ACHN (cell line): Measurements from ENCODE around the gene CCDC68.
"Not testable (repeated sequence)": the region's sequence is repeated elsewhere in the genome, so short reads cannot be mapped to it uniquely, and the experiment has no call there.

Experiments
- DNase-seq: peaks from one replicate; pipeline ENCODE4 v3.0.0-alpha.2; 2015
- in situ Hi-C: cut with HindIII; loops from 2 replicates; pipeline ENCODE4 v1.10.0; 2017; ENCODE audit warnings: low sequenced_read_pairs, low pct_ligation_motif_present, low pct_unique_long_range_greater_than_20kb

The CCDC68 gene

GRCh38 chr18:54958704-54959625 is at the start of gene CCDC68:
Gene CCDC68 (minus strand): TSS chr18:54959461. CDS start chr18:54942791, 16,670 bp downstream.
- DNase-seq = peak; percentile 65

GRCh38 chr18:55007602-55008001 is 48.3 kb upstream of the CCDC68 start:
- no peak for DNase-seq
- in situ Hi-C loops = no loop called here

More at GRCh38 chr18:54958704-54959625, at the start of gene CCDC68:
- in situ Hi-C loops = no loop called here

- no peak for DNase-seq
- in situ Hi-C loops = no loop called here
Measured at GRCh38 chr18:55003695-55004094, 44.4 kb upstream of the CCDC68 start.

GRCh38 chr18:55002261-55002660 is 43.0 kb upstream of the CCDC68 start:
- in situ Hi-C loops = no loop called here
- no peak for DNase-seq

DNA sequence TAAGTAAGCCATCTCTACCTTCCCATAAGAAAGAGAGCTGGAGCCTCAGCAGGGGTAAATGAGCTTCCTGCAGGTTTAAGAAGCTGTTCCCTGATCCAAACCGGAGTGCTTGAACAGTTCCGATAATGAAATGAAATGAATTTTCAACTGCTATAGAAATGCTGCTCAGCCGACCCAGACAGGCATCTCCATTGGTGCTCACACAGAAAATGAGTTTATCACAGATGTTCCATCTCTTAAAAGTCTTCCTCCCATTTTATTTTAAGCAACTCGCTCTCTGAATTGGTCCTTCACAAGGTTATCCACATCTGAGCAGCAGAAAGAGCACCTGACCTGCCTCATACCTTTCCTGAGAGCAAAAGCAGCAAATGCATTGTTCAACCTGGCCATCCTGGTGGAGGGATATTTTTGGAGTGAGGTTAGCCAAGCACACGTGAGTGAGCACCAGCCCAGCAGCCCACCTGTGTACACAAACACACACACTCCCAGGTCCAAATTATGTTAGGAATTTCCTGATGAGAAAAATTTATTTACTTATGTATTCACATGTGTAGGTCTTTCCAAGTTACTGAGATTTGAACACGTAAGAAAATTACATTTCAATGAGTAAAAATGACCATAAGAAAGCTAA is 42.2 kb upstream of the CCDC68 start:
- in situ Hi-C loops = no loop called here
- no peak for DNase-seq

GRCh38 chr18:55000529-55000928 is 41.3 kb upstream of the CCDC68 start:
- in situ Hi-C loops = no loop called here
- no peak for DNase-seq

- no peak for DNase-seq
- in situ Hi-C loops = no loop called here
Measured at GRCh38 chr18:54999016-54999415, 39.8 kb upstream of the CCDC68 start.

- in situ Hi-C loops = no loop called here
- DNase-seq = no peak
Measured at GRCh38 chr18:54995421-54996143, 36.3 kb upstream of the CCDC68 start.

- no peak for DNase-seq
- in situ Hi-C loops = no loop called here
Measured at GRCh38 chr18:54991981-54992380, 32.7 kb upstream of the CCDC68 start.

DNA sequence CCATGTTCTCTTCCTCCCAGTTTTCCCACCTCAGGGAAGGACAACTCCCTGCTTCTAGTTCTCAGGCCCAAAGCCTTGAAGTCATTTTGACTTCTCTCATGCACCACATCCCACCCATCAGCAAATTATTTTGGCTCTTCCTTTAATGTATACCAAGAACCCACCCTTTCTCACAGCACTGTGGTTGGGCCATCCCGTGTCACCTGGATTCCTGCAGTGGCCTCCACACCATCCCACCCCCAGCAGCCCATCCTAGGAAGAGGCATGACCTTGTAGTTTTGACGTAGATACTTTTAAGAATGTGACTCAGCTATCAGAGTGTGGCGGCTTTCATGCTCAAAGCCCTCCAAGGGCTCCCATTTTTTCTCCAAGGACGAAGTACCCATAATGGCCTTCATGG is 25.6 kb upstream of the CCDC68 start:
- DNase-seq = no peak
- in situ Hi-C loops = no loop called here

DNA sequence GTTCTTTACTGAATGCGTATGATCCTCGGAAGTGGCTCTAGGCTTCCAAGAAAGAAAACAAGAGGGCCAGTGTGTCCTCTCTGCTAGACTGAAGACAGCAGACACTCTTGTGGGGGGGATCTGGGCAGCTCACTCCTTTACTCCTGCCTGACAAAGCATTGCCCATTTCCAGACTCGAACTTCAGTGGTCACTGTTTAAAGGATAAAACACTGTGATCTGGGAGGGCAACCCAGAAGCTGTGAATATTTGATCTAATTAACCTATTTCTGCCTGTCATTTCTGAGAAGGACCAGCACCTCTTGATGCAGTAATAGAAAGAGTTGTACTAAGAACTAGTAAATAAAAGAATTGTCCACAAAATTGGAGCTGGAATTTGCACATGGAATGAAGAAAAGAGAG is 24.5 kb upstream of the CCDC68 start:
- DNase-seq = no peak
- in situ Hi-C loops = no loop called here

DNA sequence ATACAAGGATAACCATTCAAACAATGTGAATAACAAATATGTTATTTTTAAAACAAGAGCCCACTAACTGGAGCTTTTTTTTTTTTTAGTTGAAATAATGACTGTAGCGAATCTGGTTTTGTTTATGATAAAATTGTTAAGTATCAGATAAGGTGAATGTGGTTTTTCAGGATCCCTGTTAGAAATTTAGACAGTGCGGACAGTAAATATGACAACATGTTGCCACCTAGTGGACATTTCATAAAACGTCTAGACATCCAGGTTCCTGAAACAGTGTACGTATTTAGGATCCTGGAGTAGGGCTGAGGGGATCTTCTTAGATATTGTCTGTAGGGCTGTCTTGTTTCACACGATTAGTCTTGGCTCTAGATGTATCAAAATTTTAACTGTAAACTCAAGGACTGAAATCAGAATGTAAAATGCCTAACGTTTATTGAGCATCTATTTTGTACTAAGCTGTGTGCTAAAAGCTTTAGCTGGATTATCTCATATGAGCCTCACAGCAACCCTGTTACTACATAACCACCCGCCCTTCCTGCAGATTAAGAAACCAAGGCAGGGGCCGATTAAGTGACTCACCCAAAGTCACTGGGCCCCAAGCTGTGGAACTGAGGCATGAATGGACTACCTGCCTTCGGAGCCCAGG is 23.9 kb upstream of the CCDC68 start:
- peak; percentile 60 for DNase-seq
- in situ Hi-C loops = no loop called here

DNA sequence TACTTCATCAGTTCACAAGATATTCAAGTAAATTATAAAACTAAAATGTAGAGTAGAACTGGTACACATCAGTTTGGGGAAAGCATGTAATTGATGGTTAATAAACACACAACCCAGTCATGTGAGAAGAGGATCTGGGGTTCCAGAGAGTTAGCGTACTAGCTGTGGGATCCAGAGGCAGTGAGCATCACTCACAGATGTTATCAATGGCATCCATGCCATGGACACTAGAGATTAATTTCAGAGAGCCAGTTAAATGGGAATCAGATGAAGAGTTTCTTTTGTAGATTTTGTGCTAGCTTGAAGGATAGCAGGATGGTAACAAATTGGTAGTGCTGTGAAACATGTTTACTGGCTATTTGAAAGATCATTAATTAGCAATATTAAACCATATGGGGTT is 21.8 kb upstream of the CCDC68 start:
- in situ Hi-C loops = no loop called here
- DNase-seq = no peak

DNA sequence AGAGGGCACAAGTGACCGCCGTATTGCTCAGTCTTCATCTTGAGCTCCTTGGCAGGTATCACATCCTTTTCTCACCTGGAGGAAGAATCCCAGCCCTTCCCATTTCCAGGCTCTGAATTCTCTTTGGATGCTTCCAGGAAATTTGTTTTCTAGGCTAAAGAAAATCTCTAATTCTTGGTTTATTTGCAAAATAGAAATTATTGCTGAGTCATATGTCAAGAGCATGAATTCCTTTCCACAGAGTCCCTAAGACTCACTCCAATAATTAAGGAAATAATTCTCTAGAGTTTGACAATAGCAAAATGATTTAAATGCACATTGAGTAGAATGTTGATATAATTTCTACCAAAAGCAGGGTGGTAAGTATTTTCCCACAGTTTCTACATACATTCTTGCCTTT is 16.3 kb upstream of the CCDC68 start:
- in situ Hi-C loops = no loop called here
- no peak for DNase-seq

DNA sequence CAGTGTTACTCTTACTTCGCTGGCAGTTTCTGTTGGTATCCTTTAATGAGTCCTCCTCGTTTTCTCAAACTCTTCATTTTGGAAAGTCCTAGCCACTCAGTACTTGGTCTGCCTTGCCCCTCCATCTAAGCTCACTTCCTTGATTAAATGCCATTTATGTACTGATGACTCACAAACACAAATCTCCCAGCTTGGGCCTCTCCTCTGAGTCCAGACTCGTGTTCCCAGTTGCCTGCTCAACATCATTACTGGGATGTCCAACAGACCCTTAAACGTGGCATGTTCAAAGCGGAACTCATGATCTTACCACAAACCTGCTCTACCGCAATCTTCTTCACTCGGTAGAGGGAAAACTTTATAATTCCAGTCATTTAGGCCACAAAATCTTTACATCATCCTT is 13.8 kb upstream of the CCDC68 start:
- in situ Hi-C loops = no loop called here

DNA sequence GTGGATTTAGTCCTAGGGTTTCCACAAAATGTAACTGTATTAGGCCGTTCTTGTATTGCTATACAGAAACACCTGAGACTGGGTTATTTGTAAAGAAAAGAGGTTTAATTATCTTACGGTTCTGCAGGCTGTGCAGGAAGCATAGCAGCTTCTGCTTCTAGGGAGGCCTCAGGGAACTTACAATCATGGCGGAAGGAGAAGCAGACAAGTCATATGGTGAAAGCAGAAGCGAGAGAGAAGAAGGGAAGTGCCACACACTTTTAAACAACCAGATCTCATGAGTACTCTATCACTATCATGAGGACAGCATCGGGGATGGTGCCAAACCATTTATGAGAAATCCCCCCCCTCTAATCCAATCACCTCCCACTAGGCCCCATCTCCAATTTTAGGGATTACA is 9.5 kb upstream of the CCDC68 start:
- no peak for DNase-seq
- in situ Hi-C loops = no loop called here

More for the DNA sequence above, 13.8 kb upstream of the CCDC68 start:
- DNase-seq = no peak

DNA sequence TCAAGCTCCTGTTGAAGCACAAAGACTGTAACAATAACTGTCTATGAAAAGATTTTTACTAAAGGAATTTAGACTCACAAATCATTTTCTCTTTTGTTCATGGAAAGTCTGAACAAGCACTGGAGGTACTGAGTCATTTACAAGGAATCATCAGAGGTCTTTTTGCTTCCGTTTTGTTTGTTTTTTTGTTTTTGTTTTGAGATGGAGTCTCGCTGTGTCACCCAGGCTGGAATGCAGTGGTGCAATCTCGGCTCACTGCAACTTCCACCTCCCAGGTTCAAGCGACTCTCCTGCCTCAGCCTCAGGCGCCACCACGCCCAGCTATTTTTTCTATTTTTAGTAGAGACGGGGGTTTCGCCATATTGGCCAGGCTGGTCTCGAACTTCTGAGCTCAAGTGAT is 9.0 kb upstream of the CCDC68 start:
- in situ Hi-C loops, DNase-seq: not testable (repeated sequence)

GRCh38 chr18:54967786-54968185 is 8.5 kb upstream of the CCDC68 start:
- DNase-seq = no peak
- in situ Hi-C loops = no loop called here

GRCh38 chr18:54964741-54965140 is 5.5 kb upstream of the CCDC68 start:
- DNase-seq = no peak
- in situ Hi-C loops = no loop called here
